GM12878 (cell line): ENCODE results near the gene TSC22D3. TPM values are rescaled to one million over a fixed set of nuclear protein-coding genes. Genes with fewer than 3 reads are reported as not detected.

Source experiments
- ATAC-seq: fragments of 200-7000 bp; cut with Tn5 transposase; 3 replicates; pipeline ENCODE4 v1.9.1; 2020; ENCODE audit warnings: mild to moderate bottlenecking, moderate library complexity
- BruUV-seq: library from RNA; stranded (reverse); fragments of 400-500 nt; replicated peaks from 2 replicates; lab custom pipeline; 2021; lab: Mats Ljungman, UMichigan
- CTCF ChIA-PET: fragments of 300-600 bp; sonication (Branson Sonifier 250); formaldehyde crosslinking; extraction: SDS; loops from one replicate; lab custom pipeline; 2021; ENCODE audit warnings: inconsistent platforms; lab: Yijun Ruan, JAX
- POLR2A ChIA-PET: fragments of 350-600 bp; formaldehyde crosslinking; extraction: SDS; loops from one replicate; lab custom pipeline; 2021; ENCODE audit warnings: inconsistent platforms; lab: Charles Lee
- RAD21 ChIA-PET: fragments of 300-600 bp; sonication (Branson Sonifier 250); formaldehyde crosslinking; loops from one replicate; lab custom pipeline; 2023; ENCODE audit warnings: antibody characterized with exemption; ENCODE audit not compliant: unreplicated experiment; lab: Charles Lee
- SMC1A ChIA-PET: fragments of 300-600 bp; sonication (Branson Sonifier 250); formaldehyde crosslinking; loops from one replicate; lab custom pipeline; 2023; ENCODE audit not compliant: unreplicated experiment, uncharacterized antibody; lab: Charles Lee
- DNase-seq: peaks from one replicate; pipeline ENCODE4 v3.0.0-alpha.2; 2011; ENCODE audit warnings: low read depth, low spot score
- FAIRE-seq: peaks from 3 replicates; lab custom pipeline; 2011; peaks lifted over from hg19 to GRCh38; lab: Jason Lieb, UNC
- H2AFZ ChIP-seq: 2 replicates; pipeline ENCODE4 v1.6.0; 2011; ENCODE audit warnings: low read depth, low read length, control low read depth; ENCODE audit not compliant: control insufficient read depth
- H3K27ac ChIP-seq: 2 replicates; pipeline ENCODE4 v1.5.1; 2011; ENCODE audit warnings: control low read depth; ENCODE audit not compliant: control insufficient read depth, insufficient read depth
- H3K27me3 ChIP-seq, 2 experiments: replicated peaks in 1 of 2; 2 replicates each; pipeline versions ENCODE4 v1.6.0 to v1.6.1; 2011; ENCODE audit warnings: low read length in 1 of 2; ENCODE audit not compliant: control insufficient read depth in 2 of 2, insufficient read depth in 2 of 2
- H3K36me3 ChIP-seq, 2 experiments: 2 replicates each; pipeline ENCODE4 v1.5.1; 2011; ENCODE audit warnings: low read length in 1 of 2; ENCODE audit not compliant: control insufficient read depth in 2 of 2, insufficient read depth in 2 of 2
- H3K4me1 ChIP-seq: 2 replicates; pipeline ENCODE4 v1.6.1; 2011; ENCODE audit warnings: mild to moderate bottlenecking, low read length, moderate library complexity, mixed read lengths; ENCODE audit not compliant: control insufficient read depth, insufficient read depth
- H3K4me2 ChIP-seq: 2 replicates; pipeline ENCODE4 v1.6.0; 2011; ENCODE audit warnings: control low read depth; ENCODE audit not compliant: control insufficient read depth, insufficient read depth
- H3K4me3 ChIP-seq: fragments of 200-600 bp; sonication (generic); 2 replicates; pipeline ENCODE4 v1.5.1; 2016
- H3K79me2 ChIP-seq: 2 replicates; pipeline ENCODE4 v1.6.0; 2011; ENCODE audit warnings: low read length; ENCODE audit not compliant: control insufficient read depth, insufficient read depth
- H3K9ac ChIP-seq: 2 replicates; pipeline ENCODE4 v1.8.0; 2011; ENCODE audit warnings: low read length, control low read depth, mixed read lengths; ENCODE audit not compliant: control insufficient read depth, insufficient read depth
- H3K9me3 ChIP-seq: replicated peaks from 3 replicates; pipeline ENCODE4 v1.5.1; 2011; ENCODE audit warnings: mild to moderate bottlenecking, low read length; ENCODE audit not compliant: control insufficient read depth, insufficient read depth
- H4K20me1 ChIP-seq: 2 replicates; pipeline ENCODE4 v1.6.0; 2011; ENCODE audit not compliant: control insufficient read depth, insufficient read depth
- ATF7 ChIP-seq: fragments of 450-650 bp; IDR thresholded peaks from 2 replicates; pipeline ENCODE4 v1.6.1; 2016; ENCODE audit warnings: low read depth, mild to moderate bottlenecking
- EZH2 ChIP-seq: IDR thresholded peaks from 2 replicates; pipeline ENCODE4 v1.6.1; 2012; ENCODE audit warnings: low read depth, mild to moderate bottlenecking, control low read depth, inconsistent platforms, low read length, borderline replicate concordance; ENCODE audit not compliant: control insufficient read depth
- GATAD2B ChIP-seq: fragments of 450-650 bp; conservative IDR thresholded peaks from 2 replicates; pipeline ENCODE4 v1.6.1; 2017; ENCODE audit warnings: low read depth, mild to moderate bottlenecking, moderate library complexity
- MYB ChIP-seq: fragments of 150-350 bp; IDR thresholded peaks from 2 replicates; pipeline ENCODE4 v1.6.1; 2014; ENCODE audit warnings: mild to moderate bottlenecking, low read depth, low read length, borderline replicate concordance
- PAX8 ChIP-seq: fragments of 450-650 bp; IDR thresholded peaks from 2 replicates; pipeline ENCODE4 v1.6.1; 2017; ENCODE audit warnings: mild to moderate bottlenecking, moderate library complexity
- RFX5 ChIP-seq: IDR thresholded peaks from 2 replicates; pipeline ENCODE4 v1.6.1; 2011; ENCODE audit warnings: low read depth, low read length, improper control_type of control experiment
- SPI1 ChIP-seq: IDR thresholded peaks from 2 replicates; pipeline ENCODE4 v1.6.1; 2011; ENCODE audit warnings: low read depth, mild to moderate bottlenecking, low read length, moderate library complexity, borderline replicate concordance; ENCODE audit not compliant: insufficient read depth
- SRF ChIP-seq, 2 experiments: IDR thresholded peaks; 2 replicates each; pipeline ENCODE4 v1.6.1; 2011; ENCODE audit warnings: low read depth in 2 of 2, low read length in 2 of 2, mild to moderate bottlenecking in 1 of 2, moderate library complexity in 1 of 2
- ZNF384 ChIP-seq: IDR thresholded peaks from 2 replicates; pipeline ENCODE4 v1.6.1; 2012; ENCODE audit warnings: low read depth, mild to moderate bottlenecking, low read length, improper control_type of control experiment, borderline replicate concordance
- WGBS: methylation state at CpG from one replicate; pipeline ENCODE4 v1.1.6; 2016; ENCODE audit warnings: low lambda C conversion rate; ENCODE audit not compliant: insufficient replicate concordance, insufficient coverage; ENCODE audit errors: missing lambda C conversion rate; 5-methylcytosine and 5-hydroxymethylcytosine counted together
- in situ Hi-C: fragments of 300-500 bp; cut with MboI; formaldehyde crosslinking; loops from 9 replicates; pipeline ENCODE4 v1.14.3; 2018; ENCODE audit warnings: mixed read lengths
- intact Hi-C: fragments of 100-400 bp; cut with micrococcal nuclease; formaldehyde crosslinking; loops from one replicate; pipeline ENCODE4 v1.14.2; 2022; ENCODE audit not compliant: unreplicated experiment
- polyA plus RNA-seq, 11 experiments: library from polyadenylated mRNA; depleted of rRNA in 4 of 11; unstranded in 6 of 11; stranded (reverse) in 5 of 11; fragments of >200 nt; fragmentation: Nextera tagmentation in 4 of 11; fragmentation: Illumina TruSeq in 1 of 11; extraction: Ambion mirVana in 4 of 11; extraction: Trizol in 1 of 11; gene quantifications; 1 replicate in 1 of 11; 2 replicates in 10 of 11; pipeline versions ENCODE4 v1.2.1 to v1.2.3, GENCODE V29; 2011 to 2016; ENCODE audit warnings: inconsistent platforms in 2 of 11, missing spikeins in 2 of 11, low read depth in 1 of 11
- total RNA-seq, 4 experiments: library from RNA; depleted of rRNA in 3 of 4; stranded (reverse); fragments of >200 nt in 3 of 4; fragmentation: Illumina TruSeq in 1 of 4; extraction: Trizol in 1 of 4; gene quantifications; 2 replicates each; pipeline versions ENCODE4 v1.2.1 to v1.2.3, GENCODE V29; 2013 to 2021
- TF ChIP-seq, protein P1 (sequence below): fragments of 450-650 bp; IDR thresholded peaks from 2 replicates; pipeline ENCODE4 v1.6.1; 2016; ENCODE audit warnings: mild to moderate bottlenecking
- TF ChIP-seq, protein P2 (sequence below): fragments of 450-650 bp; IDR thresholded peaks from 2 replicates; pipeline ENCODE4 v1.6.1; 2017; ENCODE audit warnings: low read depth, mild to moderate bottlenecking, moderate library complexity
- TF ChIP-seq, protein P3 (sequence below): IDR thresholded peaks from 2 replicates; pipeline ENCODE4 v1.6.1; 2011; ENCODE audit warnings: low read depth, low read length, improper control_type of control experiment, borderline replicate concordance

TSC22D3 gene
- total and polyA plus RNA-seq, 10 of the 15 experiments (the other 5 are each of a cell fraction or from before 2014, with no cell fraction given) = 4.6 to 122 (median 16.1) TPM

DNA sequence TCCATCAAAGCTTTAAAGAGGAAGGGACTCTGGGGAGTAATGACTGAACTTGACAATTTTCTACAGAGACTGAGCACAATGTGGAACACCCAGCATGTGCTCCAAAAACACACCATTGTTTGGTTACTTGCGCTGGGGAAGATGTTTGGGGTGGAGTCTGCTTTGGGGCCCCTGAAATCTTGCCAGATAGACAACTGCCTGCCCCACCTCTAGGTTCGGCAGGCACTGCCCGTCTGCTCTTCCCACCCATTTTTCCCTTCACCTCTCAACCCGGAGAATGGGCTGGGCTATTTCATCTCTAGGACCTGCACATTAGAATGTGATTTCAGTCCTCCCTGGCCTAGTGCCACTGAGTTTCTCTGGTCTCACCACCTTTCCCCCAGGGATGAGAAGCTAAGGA is 41.9 kb downstream of the TSC22D3 start:
- Histone ChIP-seq H3K79me2 (no peaks in the 10 kb centered on the region), H3K9ac (no peak overlapping the region), H3K36me3 (no peaks in the 10 kb centered on the region), H3K27me3 (no peaks in the 10 kb centered on the region), H3K4me1 (no peaks in the 10 kb centered on the region), H3K4me2 (no peak overlapping the region), H4K20me1 (no peaks in the 10 kb centered on the region), H3K9me3 (no peaks in the 10 kb centered on the region), H2AFZ (no peak overlapping the region), H3K4me3 (no peak overlapping the region), H3K27ac (no peak overlapping the region)
- SMC1A ChIA-PET = interaction anchor here (1.1 kb wide), 1 partner anchor 61 kb away, joined by 3 read pairs; no protein-coding TSS in a partner anchor
- no peak for DNase-seq
- RAD21 ChIA-PET = no interaction called here
- intact Hi-C loops (no loop called here), in situ Hi-C loops (no loop called here)
- WGBS = 41% methylated on average over 4 of the region's 4 CpGs
- POLR2A ChIA-PET = no interaction called here
- no peak for FAIRE-seq
- CTCF ChIA-PET = interaction anchor here (1.5 to 2.1 kb wide), 2 partner anchors 61 to 74 kb away, joined by 4 to 5 read pairs; no protein-coding TSS in a partner anchor
- BruUV-seq = no TSS peak
- ATAC-seq = no peak
- TF ChIP-seq, protein P1, sequence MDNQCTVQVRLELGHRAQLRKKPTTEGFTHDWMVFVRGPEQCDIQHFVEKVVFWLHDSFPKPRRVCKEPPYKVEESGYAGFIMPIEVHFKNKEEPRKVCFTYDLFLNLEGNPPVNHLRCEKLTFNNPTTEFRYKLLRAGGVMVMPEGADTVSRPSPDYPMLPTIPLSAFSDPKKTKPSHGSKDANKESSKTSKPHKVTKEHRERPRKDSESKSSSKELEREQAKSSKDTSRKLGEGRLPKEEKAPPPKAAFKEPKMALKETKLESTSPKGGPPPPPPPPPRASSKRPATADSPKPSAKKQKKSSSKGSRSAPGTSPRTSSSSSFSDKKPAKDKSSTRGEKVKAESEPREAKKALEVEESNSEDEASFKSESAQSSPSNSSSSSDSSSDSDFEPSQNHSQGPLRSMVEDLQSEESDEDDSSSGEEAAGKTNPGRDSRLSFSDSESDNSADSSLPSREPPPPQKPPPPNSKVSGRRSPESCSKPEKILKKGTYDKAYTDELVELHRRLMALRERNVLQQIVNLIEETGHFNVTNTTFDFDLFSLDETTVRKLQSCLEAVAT = no peak
- TF ChIP-seq, protein P2, sequence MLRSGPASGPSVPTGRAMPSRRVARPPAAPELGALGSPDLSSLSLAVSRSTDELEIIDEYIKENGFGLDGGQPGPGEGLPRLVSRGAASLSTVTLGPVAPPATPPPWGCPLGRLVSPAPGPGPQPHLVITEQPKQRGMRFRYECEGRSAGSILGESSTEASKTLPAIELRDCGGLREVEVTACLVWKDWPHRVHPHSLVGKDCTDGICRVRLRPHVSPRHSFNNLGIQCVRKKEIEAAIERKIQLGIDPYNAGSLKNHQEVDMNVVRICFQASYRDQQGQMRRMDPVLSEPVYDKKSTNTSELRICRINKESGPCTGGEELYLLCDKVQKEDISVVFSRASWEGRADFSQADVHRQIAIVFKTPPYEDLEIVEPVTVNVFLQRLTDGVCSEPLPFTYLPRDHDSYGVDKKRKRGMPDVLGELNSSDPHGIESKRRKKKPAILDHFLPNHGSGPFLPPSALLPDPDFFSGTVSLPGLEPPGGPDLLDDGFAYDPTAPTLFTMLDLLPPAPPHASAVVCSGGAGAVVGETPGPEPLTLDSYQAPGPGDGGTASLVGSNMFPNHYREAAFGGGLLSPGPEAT = no peak
- TF ChIP-seq SRF (IDR thresholded peaks at IDR 0.05; ENCODE audit: low read depth in 2 of 2, low read length in 2 of 2) = no peak
- TF ChIP-seq RFX5 = no peak
- TF ChIP-seq ATF7 = no peak
- no peak for TF ChIP-seq EZH2
- TF ChIP-seq GATAD2B = no peak
- TF ChIP-seq SPI1 = no peak
- TF ChIP-seq, protein P3, sequence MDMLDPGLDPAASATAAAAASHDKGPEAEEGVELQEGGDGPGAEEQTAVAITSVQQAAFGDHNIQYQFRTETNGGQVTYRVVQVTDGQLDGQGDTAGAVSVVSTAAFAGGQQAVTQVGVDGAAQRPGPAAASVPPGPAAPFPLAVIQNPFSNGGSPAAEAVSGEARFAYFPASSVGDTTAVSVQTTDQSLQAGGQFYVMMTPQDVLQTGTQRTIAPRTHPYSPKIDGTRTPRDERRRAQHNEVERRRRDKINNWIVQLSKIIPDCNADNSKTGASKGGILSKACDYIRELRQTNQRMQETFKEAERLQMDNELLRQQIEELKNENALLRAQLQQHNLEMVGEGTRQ = no peak
- no peak for TF ChIP-seq PAX8
- TF ChIP-seq ZNF384 = no peak
- TF ChIP-seq MYB = no peak
